GM23248 (cell line): ENCODE measurements around the gene SNX25. TPM values are rescaled to one million over a fixed set of nuclear protein-coding genes. Genes with fewer than 3 reads are reported as not detected.

Experiments used
- DNase-seq: peaks from one replicate; pipeline ENCODE4 v3.0.0-alpha.2; 2015
- H2AFZ ChIP-seq: fragments of 200-600 bp; sonication (generic); 2 replicates; pipeline ENCODE4 v1.6.1; 2016; ENCODE audit warnings: antibody characterized with exemption
- H3F3A ChIP-seq: fragments of 200-600 bp; sonication (generic); 2 replicates; pipeline ENCODE4 v1.6.1; 2016; ENCODE audit warnings: mild to moderate bottlenecking, antibody characterized with exemption, mixed run types; ENCODE audit not compliant: insufficient read depth
- H3K27ac ChIP-seq: fragments of 200-600 bp; sonication (generic); 2 replicates; pipeline ENCODE4 v1.5.1; 2016; ENCODE audit warnings: mild to moderate bottlenecking
- H3K27me3 ChIP-seq: fragments of 200-600 bp; sonication (generic); replicated peaks from 2 replicates; pipeline ENCODE4 v1.6.1; 2016; ENCODE audit warnings: mild to moderate bottlenecking; ENCODE audit not compliant: insufficient read depth
- H3K36me3 ChIP-seq: fragments of 200-600 bp; sonication (generic); 2 replicates; pipeline ENCODE4 v1.6.1; 2016; ENCODE audit warnings: low read depth, mild to moderate bottlenecking
- H3K4me1 ChIP-seq: fragments of 200-600 bp; sonication (generic); 2 replicates; pipeline ENCODE4 v1.6.1; 2016; ENCODE audit warnings: mild to moderate bottlenecking; ENCODE audit not compliant: insufficient read depth
- H3K4me2 ChIP-seq: fragments of 200-600 bp; sonication (generic); one replicate; pipeline ENCODE4 v1.6.1; 2016; ENCODE audit warnings: mild to moderate bottlenecking; ENCODE audit not compliant: unreplicated experiment
- H3K4me3 ChIP-seq: fragments of 200-600 bp; sonication (generic); 2 replicates; pipeline ENCODE4 v1.5.1; 2016; ENCODE audit warnings: mild to moderate bottlenecking
- H3K79me2 ChIP-seq: fragments of 200-600 bp; sonication (generic); 2 replicates; pipeline ENCODE4 v1.6.1; 2016; ENCODE audit warnings: mild to moderate bottlenecking; ENCODE audit not compliant: insufficient read depth
- H3K9ac ChIP-seq: fragments of 200-600 bp; sonication (generic); 2 replicates; pipeline ENCODE4 v1.6.1; 2016; ENCODE audit warnings: mild to moderate bottlenecking
- H3K9me2 ChIP-seq: fragments of 200-600 bp; sonication (generic); 2 replicates; pipeline ENCODE4 v1.6.1; 2016; ENCODE audit warnings: mixed run types, mild to moderate bottlenecking, moderate library complexity; ENCODE audit not compliant: insufficient read depth
- H3K9me3 ChIP-seq: fragments of 200-600 bp; sonication (generic); one replicate; pipeline ENCODE4 v1.6.1; 2017; ENCODE audit warnings: low read depth
- H4K20me1 ChIP-seq: fragments of 200-600 bp; sonication (generic); 2 replicates; pipeline ENCODE4 v1.6.0; 2016; ENCODE audit not compliant: insufficient read depth
- EZH2 ChIP-seq: fragments of 200-600 bp; sonication (generic); IDR thresholded peaks from 2 replicates; pipeline ENCODE4 v1.6.1; 2018; ENCODE audit warnings: antibody characterized with exemption, mild to moderate bottlenecking; ENCODE audit not compliant: insufficient read depth, poor library complexity, severe bottlenecking
- EZH2phosphoT487 ChIP-seq: fragments of 200-600 bp; sonication (generic); IDR thresholded peaks from 2 replicates; pipeline ENCODE4 v1.6.1; 2018; ENCODE audit warnings: antibody characterized with exemption, moderate library complexity, mild to moderate bottlenecking, low read depth; ENCODE audit not compliant: insufficient read depth
- WGBS, 2 experiments: methylation state at CpG; one replicate each; pipeline ENCODE4 v1.1.6; 2015 to 2017; ENCODE audit warnings: low lambda C conversion rate in 2 of 2, low coverage in 1 of 2; ENCODE audit errors: missing lambda C conversion rate in 2 of 2; 5-methylcytosine and 5-hydroxymethylcytosine counted together
- in situ Hi-C: fragments of 300-500 bp; cut with MboI; formaldehyde crosslinking; loops from 2 replicates; pipeline ENCODE4 v1.15.0; 2020
- polyA plus RNA-seq: library from polyadenylated mRNA; unstranded; fragments of >200 nt; fragmentation: Nextera tagmentation; extraction: Ambion mirVana; gene quantifications from 2 replicates; pipeline ENCODE4 v1.2.1, GENCODE V29; 2016
- total RNA-seq: library from RNA; depleted of rRNA; stranded (reverse); fragments of >200 nt; shearing (Covaris generic); gene quantifications from 2 replicates; pipeline ENCODE4 v1.2.3, GENCODE V29; 2014

SNX25 gene
- total and polyA plus RNA-seq, 2 experiments from 2014 or later: 8.2 to 50.0 TPM

- WGBS, 2 experiments: 94 to 95% methylated on average over 1 of the region's 1 CpG
- in situ Hi-C loops: no loop called here
These were observed 83.8 kb downstream of the SNX25 start for GRCh38 chr4:185293202-185293601.

GRCh38 chr4:185296665-185297460 lies 87.5 kb downstream of the SNX25 start:
- no peaks in the 10 kb centered on the region for H3K4me1 ChIP-seq
- H3K79me2 ChIP-seq: no peaks in the 10 kb centered on the region
- no peak overlapping the region for H3K4me3 ChIP-seq
- H3K27ac ChIP-seq: no peak overlapping the region
- DNase-seq: no peak
- H3K9ac ChIP-seq: no peak overlapping the region
- no peaks in the 10 kb centered on the region for H4K20me1 ChIP-seq
- no peak for TF ChIP-seq EZH2phosphoT487
- no peak for TF ChIP-seq EZH2
- no peaks in the 10 kb centered on the region for H3F3A ChIP-seq
- H3K9me3 ChIP-seq: no peaks in the 10 kb centered on the region
- H3K36me3 ChIP-seq: peaks cover 12% of the 10 kb centered on the region
- no peaks in the 10 kb centered on the region for H3K9me2 ChIP-seq
- no peak overlapping the region for H2AFZ ChIP-seq
- H3K4me2 ChIP-seq: no peak overlapping the region
- in situ Hi-C loops: no loop called here
- WGBS, 2 experiments: 97 to 99% methylated on average over 6 of the region's 6 CpGs
- no peaks in the 10 kb centered on the region for H3K27me3 ChIP-seq

More at GRCh38 chr4:185293202-185293601, 83.8 kb downstream of the SNX25 start:
- H3K9me2 ChIP-seq: no peaks in the 10 kb centered on the region
- no peak overlapping the region for H3K9ac ChIP-seq
- H3K4me2 ChIP-seq: no peak overlapping the region
- H3K9me3 ChIP-seq: no peaks in the 10 kb centered on the region
- no peak for TF ChIP-seq EZH2phosphoT487
- no peak for TF ChIP-seq EZH2
- no peak overlapping the region for H3K4me3 ChIP-seq
- H3K27me3 ChIP-seq: no peaks in the 10 kb centered on the region
- H3K27ac ChIP-seq: no peak overlapping the region
- no peaks in the 10 kb centered on the region for H4K20me1 ChIP-seq
- peaks cover 16% of the 10 kb centered on the region for H3K36me3 ChIP-seq
- no peaks in the 10 kb centered on the region for H3F3A ChIP-seq
- no peak for DNase-seq
- no peaks in the 10 kb centered on the region for H3K79me2 ChIP-seq
- H2AFZ ChIP-seq: no peak overlapping the region
- H3K4me1 ChIP-seq: no peaks in the 10 kb centered on the region

- Histone ChIP-seq H4K20me1 (no peaks in the 10 kb centered on the region), H3K9ac (no peak overlapping the region), H3K4me3 (no peak overlapping the region), H3K9me2 (no peaks in the 10 kb centered on the region), H3K79me2 (no peaks in the 10 kb centered on the region), H3K27ac (no peak overlapping the region), H3F3A (no peaks in the 10 kb centered on the region), H3K4me1 (no peaks in the 10 kb centered on the region), H3K9me3 (no peaks in the 10 kb centered on the region), H3K4me2 (no peak overlapping the region), H3K27me3 (no peaks in the 10 kb centered on the region), H2AFZ (no peak overlapping the region), H3K36me3 (0 out of 2 replicates have a peak, but pooled peaks cover under 1% of the 10 kb centered on the region)
- in situ Hi-C loops: no loop called here
- no peak for DNase-seq
- 88% methylated on average over 12 of the region's 12 CpGs for WGBS, 2 experiments
- TF ChIP-seq EZH2 (no peak), EZH2phosphoT487 (no peak)
These were observed 89.5 kb downstream of the SNX25 start for GRCh38 chr4:185298728-185299430.

GRCh38 chr4:185304541-185304940 lies 95.1 kb downstream of the SNX25 start:
- Histone ChIP-seq H3K4me3 (no peak overlapping the region), H3F3A (peaks cover 40% of the 10 kb centered on the region), H3K36me3 (no peaks in the 10 kb centered on the region), H3K9ac (no peak overlapping the region), H3K9me3 (no peaks in the 10 kb centered on the region), H3K27ac (peak overlapping the region; percentile 99), H3K4me1 (peaks cover 31% of the 10 kb centered on the region), H3K9me2 (no peaks in the 10 kb centered on the region), H3K4me2 (no peak overlapping the region), H4K20me1 (no peaks in the 10 kb centered on the region), H3K27me3 (no peaks in the 10 kb centered on the region), H2AFZ (no peak overlapping the region), H3K79me2 (peaks cover 18% of the 10 kb centered on the region; the same call in 1 of the 2 replicates)
- TF ChIP-seq EZH2 (no peak), EZH2phosphoT487 (no peak)
- in situ Hi-C loops: no loop called here
- 80 to 92% methylated on average over 4 of the region's 4 CpGs for WGBS, 2 experiments
- DNase-seq: peak; percentile 29
